ENCODE data around the gene TMEM201. TPM values are rescaled to one million over a fixed set of nuclear protein-coding genes. Genes with fewer than 3 reads are reported as not detected.

The TMEM201 gene
- total and polyA plus RNA-seq, 2 of the 4 experiments (the other 2 are of a cell fraction) = 1.3 to 8.7 TPM

- ChIA-PET POLR2A (ENCODE audit: unreplicated experiment) (no interaction called here), CTCF (no interaction called here)
- Histone ChIP-seq H3K4me2 (ENCODE audit: low read depth, low read length) (no peak overlapping the region), H4K91ac (ENCODE audit: insufficient read depth, low read depth, low read length) (no peak overlapping the region), H3K4me3 (ENCODE audit: insufficient read depth, low read depth, low read length) (no peak overlapping the region), H3K79me1 (ENCODE audit: low read depth in 1 of 2, low read length in 2 of 2) (no peaks in the 10 kb centered on the region), H2BK5ac (ENCODE audit: low read depth, low read length, poor library complexity, severe bottlenecking) (no peak overlapping the region), H3K18ac (ENCODE audit: low read depth, low read length) (no peak overlapping the region), H2AK9ac (replicated peaks; ENCODE audit: low read depth, low read length, poor library complexity) (no peak overlapping the region), H2BK120ac (ENCODE audit: low read depth, low read length) (no peak overlapping the region), H3K27me3 (ENCODE audit: control insufficient read depth, insufficient read depth, low read length) (no peaks in the 10 kb centered on the region), H2BK15ac (ENCODE audit: low read depth, low read length) (no peak overlapping the region), H2AK5ac (ENCODE audit: low read depth, low read length) (no peak overlapping the region), H2AFZ (replicated peaks; ENCODE audit: low read length, poor library complexity) (no peak overlapping the region), H3K56ac (ENCODE audit: extremely low read depth, insufficient read depth, low read length) (no peak overlapping the region), H3K14ac (replicated peaks; ENCODE audit: low read depth, low read length) (no peak overlapping the region), H4K20me1 (ENCODE audit: insufficient read depth, low read length) (no peaks in the 10 kb centered on the region), H4K8ac (ENCODE audit: low read depth in 2 of 2, low read length in 2 of 2) (no peak overlapping the region), H4K5ac (ENCODE audit: low read depth, low read length) (no peak overlapping the region), H3K9me1 (ENCODE audit: insufficient read depth, low read length) (0 out of 2 replicates have a peak, but pooled peaks cover 2% of the 10 kb centered on the region), H3K23ac (ENCODE audit: low read depth, low read length) (no peak overlapping the region), H3K4ac (ENCODE audit: low read depth, low read length) (no peak overlapping the region), H3K9ac (ENCODE audit: low read depth, low read length) (no peak overlapping the region), H3K27ac (ENCODE audit: insufficient read depth, low read length) (no peak overlapping the region), H2BK20ac (ENCODE audit: low read depth, low read length) (no peak overlapping the region), H3K36me3 (ENCODE audit: control insufficient read depth, insufficient read depth, low read length) (peaks cover 16% of the 10 kb centered on the region), H3K9me3 (ENCODE audit: control insufficient read depth, insufficient read depth, low read length) (no peaks in the 10 kb centered on the region), H3K4me1 (ENCODE audit: control insufficient read depth, insufficient read depth, low read length) (no peaks in the 10 kb centered on the region)
- TF ChIP-seq POLR2A (IDR thresholded peaks at IDR 0.05; ENCODE audit: low read depth, low read length) (no peak), MAFK (IDR thresholded peaks at IDR 0.05; ENCODE audit: low read depth, low read length) (no peak), MAZ (IDR thresholded peaks at IDR 0.05; ENCODE audit: borderline replicate concordance, low read depth, low read length) (no peak), SMC3 (IDR thresholded peaks at IDR 0.05; ENCODE audit: low read depth, low read length) (no peak), CTCF (conservative IDR thresholded peaks at IDR 0.05; ENCODE audit: low read depth, low read length) (no peak), RFX5 (IDR thresholded peaks at IDR 0.05; ENCODE audit: low read depth, low read length) (no peak), BHLHE40 (IDR thresholded peaks at IDR 0.05; ENCODE audit: low read depth, low read length) (no peak), FOS (IDR thresholded peaks at IDR 0.05; ENCODE audit: low read depth, low read length) (no peak), RCOR1 (IDR thresholded peaks at IDR 0.05; ENCODE audit: insufficient replicate concordance, low read length) (no peak), MXI1 (IDR thresholded peaks at IDR 0.05; ENCODE audit: borderline replicate concordance, low read depth, low read length) (no peak), CEBPB (IDR thresholded peaks at IDR 0.05; ENCODE audit: low read depth, low read length) (no peak), NFE2L2 (IDR thresholded peaks at IDR 0.05; ENCODE audit: low read depth, low read length) (no peak), RAD21 (IDR thresholded peaks at IDR 0.05; ENCODE audit: low read length) (no peak), ELK1 (IDR thresholded peaks at IDR 0.05; ENCODE audit: borderline replicate concordance, low read depth, low read length) (no peak), CHD1 (IDR thresholded peaks at IDR 0.05; ENCODE audit: low read depth, low read length) (no peak)
- TF ChIP-seq, protein P1, sequence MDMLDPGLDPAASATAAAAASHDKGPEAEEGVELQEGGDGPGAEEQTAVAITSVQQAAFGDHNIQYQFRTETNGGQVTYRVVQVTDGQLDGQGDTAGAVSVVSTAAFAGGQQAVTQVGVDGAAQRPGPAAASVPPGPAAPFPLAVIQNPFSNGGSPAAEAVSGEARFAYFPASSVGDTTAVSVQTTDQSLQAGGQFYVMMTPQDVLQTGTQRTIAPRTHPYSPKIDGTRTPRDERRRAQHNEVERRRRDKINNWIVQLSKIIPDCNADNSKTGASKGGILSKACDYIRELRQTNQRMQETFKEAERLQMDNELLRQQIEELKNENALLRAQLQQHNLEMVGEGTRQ (IDR thresholded peaks at IDR 0.05; ENCODE audit: low read depth, low read length) = no peak
- dilution Hi-C loops (cut with HindIII; ENCODE audit: low sequenced_read_pairs, unreplicated experiment) = no loop called here
- intact Hi-C loops (cut with micrococcal nuclease) = no loop called here
- ATAC-seq (ENCODE audit: low read depth) (no peak), DNase-seq (no peak)
- WGBS, 2 experiments (ENCODE audit: extremely low coverage in 2 of 2, insufficient read length in 1 of 2) = no CpG with 5 or more reads among the region's 2 CpGs
- BruUV-seq (replicated peaks) = no TSS peak
- in situ Hi-C loops (cut with MboI; ENCODE audit: low sequenced_read_pairs) = no loop called here
Observed at GRCh38 chr1:9580942-9581341, 7.8 kb upstream of the TMEM201 start.

Data from IMR-90 (cell line).